GM04503 (cell line): ENCODE measurements around the gene PCSK5.
"Not testable (repeated sequence)": the region's sequence is repeated elsewhere in the genome, so short reads cannot be mapped to it uniquely, and the experiment has no call there.

Experiments used
- DNase-seq: peaks from one replicate; pipeline ENCODE4 v3.0.0-alpha.2; 2012; ENCODE audit warnings: low read depth

The PCSK5 gene

GRCh38 chr9:76249309-76249708, 358.8 kb downstream of the PCSK5 start:
- no peak for DNase-seq

- DNase-seq = peak; percentile 84
Measured at GRCh38 chr9:76255781-76256455, 365.4 kb downstream of the PCSK5 start.

GRCh38 chr9:76257311-76257710, 366.8 kb downstream of the PCSK5 start:
- no peak for DNase-seq

GRCh38 chr9:76266649-76267283, 376.3 kb downstream of the PCSK5 start:
- no peak for DNase-seq

GRCh38 chr9:76267284-76267652, 376.8 kb downstream of the PCSK5 start:
- no peak for DNase-seq

- DNase-seq = no peak
Measured at GRCh38 chr9:76269789-76270188, 379.3 kb downstream of the PCSK5 start.

GRCh38 chr9:76271755-76272154, 381.3 kb downstream of the PCSK5 start:
- DNase-seq = no peak

- DNase-seq = no peak
Measured at GRCh38 chr9:76289042-76289441, 398.6 kb downstream of the PCSK5 start.

- no peak for DNase-seq
Measured at GRCh38 chr9:76289703-76290102, 399.2 kb downstream of the PCSK5 start.

- DNase-seq = no peak
Measured at GRCh38 chr9:76290555-76290954, 400.1 kb downstream of the PCSK5 start.

- no peak for DNase-seq
Measured at GRCh38 chr9:76292246-76292645, 401.8 kb downstream of the PCSK5 start.

GRCh38 chr9:76292658-76293057, 402.2 kb downstream of the PCSK5 start:
- no peak for DNase-seq

GRCh38 chr9:76294301-76294700, 403.8 kb downstream of the PCSK5 start:
- no peak for DNase-seq

- no peak for DNase-seq
Measured at GRCh38 chr9:76296561-76297310, 406.3 kb downstream of the PCSK5 start.

- DNase-seq = no peak
Measured at GRCh38 chr9:76297721-76298239, 407.3 kb downstream of the PCSK5 start.

- DNase-seq = no peak
Measured at GRCh38 chr9:76298521-76299144, 408.2 kb downstream of the PCSK5 start.

- no peak for DNase-seq
Measured at GRCh38 chr9:76302543-76302942, 412.1 kb downstream of the PCSK5 start.

GRCh38 chr9:76302947-76303550, 412.6 kb downstream of the PCSK5 start:
- no peak for DNase-seq

GRCh38 chr9:76307047-76307446, 416.6 kb downstream of the PCSK5 start:
- not testable (repeated sequence) for DNase-seq

- DNase-seq = no peak
Measured at GRCh38 chr9:76310577-76310976, 420.1 kb downstream of the PCSK5 start.

GRCh38 chr9:76310991-76311390, 420.5 kb downstream of the PCSK5 start:
- DNase-seq = no peak

GRCh38 chr9:76311537-76311936, 421.1 kb downstream of the PCSK5 start:
- DNase-seq = no peak
